Activated CD4-positive, alpha-beta T cell treated with anti-CD3 and anti-CD28 coated beads, Interleukin-2, amount 50 U/mL, for 24 hours (primary cell): ENCODE measurements around the gene DUOX1.
"Not testable (repeated sequence)": the region's sequence is repeated elsewhere in the genome, so short reads cannot be mapped to it uniquely, and the experiment has no call there.

Experiments used
- DNase-seq, 2 donors: peaks; one replicate each; pipeline ENCODE4 v3.0.0-alpha.2; 2020; ENCODE audit warnings: low read depth in 1 of 2, low spot score in 1 of 2

Gene DUOX1

GRCh38 chr15:45120081-45120972 is 9.5 kb upstream of the DUOX1 start:
- no peak for DNase-seq

- DNase-seq = no peak
Measured at GRCh38 chr15:45121020-45121419, 8.8 kb upstream of the DUOX1 start.

GRCh38 chr15:45121706-45122417 is 7.9 kb upstream of the DUOX1 start:
- no peak for DNase-seq

GRCh38 chr15:45122719-45123118 is 7.1 kb upstream of the DUOX1 start:
- DNase-seq = no peak

- DNase-seq = no peak
Measured at GRCh38 chr15:45123397-45123796, 6.4 kb upstream of the DUOX1 start.

- peak in 1 of 2 donors; percentile 27 for DNase-seq
Measured at GRCh38 chr15:45126535-45127158, 3.1 kb upstream of the DUOX1 start.

- no peak for DNase-seq
Measured at GRCh38 chr15:45128971-45129639, 689 bp upstream of the DUOX1 start.

- DNase-seq = no peak
Measured at GRCh38 chr15:45130291-45131000, 652 bp downstream of the DUOX1 start.

- no peak for DNase-seq
Measured at GRCh38 chr15:45131510-45131909, 1.7 kb downstream of the DUOX1 start.

- DNase-seq = no peak
Measured at GRCh38 chr15:45132844-45133560, 3.2 kb downstream of the DUOX1 start.

- no peak for DNase-seq
Measured at GRCh38 chr15:45133561-45133920, 3.7 kb downstream of the DUOX1 start.

- no peak for DNase-seq
Measured at GRCh38 chr15:45134046-45134445, 4.3 kb downstream of the DUOX1 start.

- DNase-seq = no peak
Measured at GRCh38 chr15:45134682-45135604, 5.1 kb downstream of the DUOX1 start.

- not testable (repeated sequence) for DNase-seq
Measured at GRCh38 chr15:45135705-45136377, 6.0 kb downstream of the DUOX1 start.

GRCh38 chr15:45136378-45136764 is 6.6 kb downstream of the DUOX1 start:
- no peak for DNase-seq

GRCh38 chr15:45137703-45138102 is 7.9 kb downstream of the DUOX1 start:
- no peak for DNase-seq

- DNase-seq = no peak
Measured at GRCh38 chr15:45138814-45139765, 9.3 kb downstream of the DUOX1 start.
